ENCODE measurements around the gene SRSF2.

DNA sequence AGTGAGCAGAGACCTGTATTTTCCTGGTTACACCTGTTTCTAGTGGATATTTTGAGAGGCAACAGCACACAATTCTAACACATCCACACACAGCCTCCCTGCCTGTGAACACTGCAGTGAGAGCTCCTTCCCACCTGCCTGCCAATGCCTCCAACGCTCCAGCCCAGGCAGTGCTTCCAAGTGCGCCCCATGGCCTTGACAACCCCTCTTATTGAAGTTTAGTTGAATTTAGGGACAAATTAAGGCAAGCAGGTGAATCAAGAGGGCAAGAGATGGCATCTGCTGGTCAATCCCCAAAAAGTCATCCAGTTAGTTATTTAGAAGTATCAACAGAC lies 21.7 kb downstream of the SRSF2 start:
- TF ChIP-seq POLR2A (IDR thresholded peaks at IDR 0.05) = no peak
- TF ChIP-seq, protein P1, sequence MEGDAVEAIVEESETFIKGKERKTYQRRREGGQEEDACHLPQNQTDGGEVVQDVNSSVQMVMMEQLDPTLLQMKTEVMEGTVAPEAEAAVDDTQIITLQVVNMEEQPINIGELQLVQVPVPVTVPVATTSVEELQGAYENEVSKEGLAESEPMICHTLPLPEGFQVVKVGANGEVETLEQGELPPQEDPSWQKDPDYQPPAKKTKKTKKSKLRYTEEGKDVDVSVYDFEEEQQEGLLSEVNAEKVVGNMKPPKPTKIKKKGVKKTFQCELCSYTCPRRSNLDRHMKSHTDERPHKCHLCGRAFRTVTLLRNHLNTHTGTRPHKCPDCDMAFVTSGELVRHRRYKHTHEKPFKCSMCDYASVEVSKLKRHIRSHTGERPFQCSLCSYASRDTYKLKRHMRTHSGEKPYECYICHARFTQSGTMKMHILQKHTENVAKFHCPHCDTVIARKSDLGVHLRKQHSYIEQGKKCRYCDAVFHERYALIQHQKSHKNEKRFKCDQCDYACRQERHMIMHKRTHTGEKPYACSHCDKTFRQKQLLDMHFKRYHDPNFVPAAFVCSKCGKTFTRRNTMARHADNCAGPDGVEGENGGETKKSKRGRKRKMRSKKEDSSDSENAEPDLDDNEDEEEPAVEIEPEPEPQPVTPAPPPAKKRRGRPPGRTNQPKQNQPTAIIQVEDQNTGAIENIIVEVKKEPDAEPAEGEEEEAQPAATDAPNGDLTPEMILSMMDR (IDR thresholded peaks at IDR 0.05) = no peak

Measured in stomach (tissue), 4 donors.